Stimulated activated CD8-positive, alpha-beta memory T cell treated with anti-CD3 and anti-CD28 coated beads, Interleukin-15, amount 100 ng/mL, for 4 hours (primary cell): ENCODE measurements around the gene MMD2.

Experiments used
- DNase-seq, 2 donors: peaks; one replicate each; pipeline ENCODE4 v3.0.0-alpha.2; 2020; ENCODE audit warnings: low read depth in 2 of 2

MMD2 gene

GRCh38 chr7:4959306-4959705 lies 319 bp upstream of the MMD2 start:
- no peak for DNase-seq

- no peak for DNase-seq
Measured at GRCh38 chr7:4957847-4958476, 1.0 kb downstream of the MMD2 start.

- no peak for DNase-seq
Measured at GRCh38 chr7:4951903-4952636, 6.9 kb downstream of the MMD2 start.

GRCh38 chr7:4951304-4951703 lies 7.7 kb downstream of the MMD2 start:
- no peak for DNase-seq

GRCh38 chr7:4948402-4948801 lies 10.6 kb downstream of the MMD2 start:
- DNase-seq, result no peak

GRCh38 chr7:4945949-4946348 lies 13.0 kb downstream of the MMD2 start:
- no peak for DNase-seq

GRCh38 chr7:4944939-4945338 lies 14.0 kb downstream of the MMD2 start:
- DNase-seq, result no peak

GRCh38 chr7:4943297-4943696 lies 15.7 kb downstream of the MMD2 start:
- DNase-seq, result no peak

- DNase-seq, result no peak
Measured at GRCh38 chr7:4939971-4940728, 18.8 kb downstream of the MMD2 start.

GRCh38 chr7:4937411-4937810 lies 21.6 kb downstream of the MMD2 start:
- no peak for DNase-seq

GRCh38 chr7:4934419-4935025 lies 24.5 kb downstream of the MMD2 start:
- DNase-seq, result no peak

GRCh38 chr7:4931943-4932342 lies 27.0 kb downstream of the MMD2 start:
- no peak for DNase-seq

GRCh38 chr7:4929005-4929404 lies 30.0 kb downstream of the MMD2 start:
- no peak for DNase-seq

- no peak for DNase-seq
Measured at GRCh38 chr7:4928445-4928844, 30.5 kb downstream of the MMD2 start.

- no peak for DNase-seq
Measured at GRCh38 chr7:4919969-4920766, 38.8 kb downstream of the MMD2 start.

- no peak for DNase-seq
Measured at GRCh38 chr7:4916113-4916512, 42.9 kb downstream of the MMD2 start.

- DNase-seq, result no peak
Measured at GRCh38 chr7:4911111-4911828, 47.7 kb downstream of the MMD2 start.

- DNase-seq, result no peak
Measured at GRCh38 chr7:4906682-4907081, 52.3 kb downstream of the MMD2 start.

GRCh38 chr7:4905171-4905570 lies 53.8 kb downstream of the MMD2 start:
- no peak for DNase-seq

- no peak for DNase-seq
Measured at GRCh38 chr7:4904346-4904745, 54.6 kb downstream of the MMD2 start.

GRCh38 chr7:4895766-4896165 lies 63.2 kb downstream of the MMD2 start:
- no peak for DNase-seq
